GM21423 (cell line): ENCODE results near the gene AP1B1.

Source experiments
- ATAC-seq: cut with Tn5 transposase; IDR thresholded peaks from one replicate; pipeline ENCODE4 v1.9.1; 2021; ENCODE audit warnings: mild to moderate bottlenecking, moderate library complexity; ENCODE audit not compliant: unreplicated experiment

Gene AP1B1

DNA sequence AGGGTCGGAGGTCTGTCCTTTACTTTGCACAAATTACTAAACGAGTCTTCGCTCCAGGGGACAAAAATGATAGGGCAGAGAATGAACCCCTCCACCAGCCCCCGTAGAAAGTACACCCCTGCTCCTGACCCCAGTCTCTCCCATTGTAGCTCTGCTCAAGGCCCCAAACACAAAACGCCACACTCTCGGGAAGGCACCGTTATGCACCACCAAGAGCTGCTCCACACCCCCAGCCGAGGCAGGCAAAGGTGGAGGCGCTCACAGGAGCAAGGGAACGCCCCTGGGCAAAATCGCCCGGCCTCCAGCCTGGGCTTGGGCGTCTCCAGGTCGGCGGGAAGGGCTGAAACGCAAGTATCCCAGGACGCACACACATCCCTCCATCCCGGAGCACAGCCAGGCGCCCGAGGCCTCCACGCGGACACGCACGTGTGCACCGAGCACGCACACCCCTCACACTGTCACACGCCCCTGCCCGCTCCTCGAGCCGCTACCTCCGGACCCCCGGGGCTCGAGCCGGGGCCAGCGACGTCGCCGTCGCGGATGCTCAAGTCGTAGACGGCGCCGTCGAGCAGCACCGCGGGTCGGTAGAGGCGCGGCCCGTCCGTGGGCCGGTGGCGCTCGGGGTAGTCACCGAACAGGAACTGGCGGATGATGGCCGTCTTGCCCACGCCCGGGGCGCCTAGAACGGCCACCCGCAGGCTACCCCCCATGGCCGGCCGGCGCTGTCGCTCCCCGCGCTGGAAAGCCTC, 73.7 kb downstream of the AP1B1 start:
- ATAC-seq: no peak

- ATAC-seq: no peak
These were observed 74.5 kb downstream of the AP1B1 start for GRCh38 chr22:29313576-29314466.

GRCh38 chr22:29313126-29313575, 75.2 kb downstream of the AP1B1 start:
- ATAC-seq: no peak

DNA sequence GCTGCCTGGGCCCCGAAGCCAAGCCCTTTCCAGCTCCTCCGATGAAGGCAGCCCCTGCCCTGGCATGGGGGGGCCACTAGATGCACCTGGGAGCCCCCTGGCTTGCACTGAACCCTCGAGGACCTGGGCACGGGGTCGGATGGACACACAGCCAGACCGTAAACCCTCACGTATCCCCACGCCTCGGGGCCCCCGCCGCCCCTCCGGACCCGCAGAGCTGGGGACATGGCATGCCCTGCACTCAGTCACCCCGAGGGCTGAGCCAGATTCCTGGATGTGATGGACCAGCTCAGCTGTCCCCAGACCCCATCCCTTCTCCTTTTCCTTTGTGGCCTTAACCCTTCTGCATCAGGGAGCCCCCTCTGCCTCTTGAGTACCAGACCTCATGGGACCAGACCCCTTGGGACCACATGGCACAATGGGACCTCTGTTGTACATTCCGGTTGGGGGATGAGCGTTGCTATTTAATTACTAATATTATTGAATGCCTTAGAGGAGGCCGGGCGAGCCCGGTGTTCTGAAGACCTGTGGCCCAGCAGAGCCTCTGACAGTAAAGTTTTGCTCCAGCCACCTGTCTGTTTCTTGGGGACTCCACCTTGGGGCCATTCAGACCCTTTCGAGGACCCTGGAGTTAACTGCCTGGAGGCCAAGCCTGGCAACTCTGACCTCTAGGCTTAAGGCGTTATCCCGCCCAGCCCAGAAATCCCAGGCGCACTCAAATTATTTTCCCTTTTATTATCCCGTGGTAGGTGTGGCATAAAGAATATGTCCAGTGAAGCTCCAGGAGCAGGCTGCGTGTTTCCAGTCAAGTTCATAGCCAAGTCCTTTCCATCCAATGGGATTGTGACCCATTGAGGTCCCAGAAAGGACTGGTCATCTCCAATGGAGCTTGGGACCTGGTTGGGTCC, 75.9 kb downstream of the AP1B1 start:
- no peak for ATAC-seq

DNA sequence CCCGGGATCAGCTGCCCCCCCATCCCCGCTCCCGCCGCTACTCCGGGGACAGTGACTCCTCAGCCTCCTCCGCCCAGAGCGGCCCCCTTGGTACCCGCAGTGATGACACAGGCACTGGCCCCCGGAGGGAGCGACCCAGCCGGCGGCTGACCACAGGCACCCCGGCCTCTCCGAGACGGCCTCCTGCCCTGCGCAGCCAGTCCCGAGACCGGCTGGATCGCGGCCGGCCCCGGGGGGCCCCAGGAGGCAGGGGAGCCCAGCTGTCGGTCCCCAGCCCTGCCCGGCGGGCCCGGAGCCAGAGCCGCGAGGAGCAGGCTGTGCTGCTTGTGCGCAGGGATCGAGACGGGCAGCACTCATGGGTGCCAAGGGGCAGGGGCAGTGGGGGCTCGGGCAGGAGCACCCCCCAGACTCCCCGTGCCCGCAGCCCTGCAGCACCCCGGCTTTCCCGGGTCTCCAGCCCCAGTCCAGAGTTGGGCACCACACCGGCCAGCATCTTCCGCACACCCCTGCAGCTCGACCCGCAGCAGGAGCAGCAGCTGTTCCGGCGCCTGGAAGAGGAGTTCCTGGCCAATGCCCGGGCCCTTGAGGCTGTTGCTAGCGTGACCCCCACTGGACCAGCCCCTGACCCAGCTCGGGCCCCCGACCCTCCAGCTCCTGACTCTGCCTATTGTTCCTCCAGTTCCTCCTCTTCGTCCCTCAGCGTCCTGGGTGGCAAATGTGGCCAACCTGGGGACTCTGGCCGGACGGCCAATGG, 76.7 kb downstream of the AP1B1 start:
- ATAC-seq: no peak

- no peak for ATAC-seq
These were observed 77.5 kb downstream of the AP1B1 start for GRCh38 chr22:29310863-29311339.

DNA sequence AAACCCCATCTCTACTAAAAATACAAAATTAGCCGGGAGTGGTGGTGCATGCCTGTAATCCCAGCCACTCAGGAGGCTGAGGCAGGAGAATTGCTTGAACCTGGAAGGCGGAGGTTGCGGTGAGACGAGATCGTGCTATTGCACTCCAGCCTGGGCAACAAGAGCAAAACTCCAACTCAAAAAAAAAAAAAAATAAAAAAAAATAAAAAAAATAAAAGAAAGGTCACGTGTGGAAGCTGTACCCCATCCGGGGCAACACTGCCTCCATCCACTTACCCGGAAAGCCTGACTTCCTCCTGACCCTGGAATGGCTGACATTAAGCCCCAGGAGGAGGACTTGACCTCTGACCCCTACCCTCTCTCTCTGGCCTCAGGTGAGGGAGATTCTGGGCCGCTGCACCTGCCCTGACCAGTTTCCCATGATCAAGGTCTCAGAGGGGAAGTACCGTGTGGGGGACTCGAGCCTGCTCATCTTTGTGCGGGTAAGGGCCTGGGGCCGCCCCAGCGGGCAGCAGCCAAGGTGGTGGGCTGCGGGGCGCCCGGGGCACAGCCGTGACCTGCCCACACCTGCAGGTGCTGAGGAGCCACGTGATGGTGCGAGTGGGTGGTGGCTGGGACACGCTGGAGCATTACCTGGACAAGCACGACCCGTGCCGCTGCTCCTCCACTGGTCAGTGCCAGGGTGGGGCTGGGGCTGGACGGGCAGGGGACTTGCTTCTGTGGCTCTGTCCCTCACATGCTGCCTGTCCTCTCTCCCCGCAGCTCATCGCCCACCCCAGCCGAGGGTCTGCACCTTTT, 78.1 kb downstream of the AP1B1 start:
- ATAC-seq: no peak

DNA sequence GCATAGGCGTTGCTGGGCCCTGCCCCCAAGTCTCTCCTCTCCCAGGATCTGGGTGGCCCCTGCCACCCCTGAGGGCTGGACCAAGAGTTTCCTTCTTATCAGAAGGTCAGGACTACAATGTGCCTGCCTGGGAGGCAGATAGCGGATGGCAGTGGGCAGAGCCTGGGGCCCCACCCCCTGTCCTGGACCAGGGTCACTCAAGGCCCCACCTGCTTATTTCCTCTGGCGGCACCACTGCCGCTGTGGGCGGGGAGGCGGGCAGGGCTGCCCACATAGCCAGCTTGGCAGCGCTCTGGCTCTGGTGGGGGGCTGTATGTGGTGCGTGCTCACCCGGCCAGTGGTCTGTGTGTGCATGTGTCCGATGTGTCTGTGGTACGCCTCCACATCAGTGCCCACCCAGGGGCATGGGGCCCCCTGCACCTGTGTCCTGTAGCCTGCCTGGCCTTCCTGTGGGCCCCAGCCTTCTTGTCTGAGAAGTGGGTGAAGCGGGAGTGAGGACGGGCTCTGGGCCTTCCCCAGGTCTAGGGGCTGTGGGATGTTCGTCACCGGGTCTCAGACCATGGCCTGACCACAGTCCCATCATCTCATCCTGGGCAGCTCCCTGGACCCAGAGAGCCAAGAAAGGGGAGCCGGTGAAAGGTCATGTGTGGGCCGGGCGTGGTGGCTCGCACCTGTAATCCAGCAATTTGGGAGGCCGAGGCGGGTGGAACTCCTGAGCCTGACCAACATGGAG, 78.9 kb downstream of the AP1B1 start:
- no peak for ATAC-seq

DNA sequence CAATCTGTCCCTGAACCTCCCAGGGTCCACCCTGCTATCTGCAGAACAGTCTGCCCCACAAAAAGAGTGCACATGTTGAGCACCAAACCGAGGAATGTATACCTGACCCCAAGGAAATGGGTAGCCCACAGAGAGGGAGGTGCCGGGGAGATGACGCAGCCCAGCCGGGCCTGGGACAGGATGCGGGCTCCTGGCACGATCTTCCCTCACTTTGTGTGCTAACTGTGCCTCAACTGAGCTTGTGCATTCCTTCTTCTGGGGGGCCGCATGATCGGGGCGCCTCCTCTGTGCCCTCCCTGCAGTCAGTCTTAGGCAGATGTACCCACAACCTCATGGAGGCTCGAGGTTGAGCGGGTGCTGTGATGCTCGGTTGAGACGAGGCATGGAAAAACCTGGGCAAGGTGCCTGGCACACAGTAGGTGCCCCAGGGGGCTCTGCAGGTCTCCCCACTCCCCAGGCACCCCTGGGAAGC, 79.5 kb downstream of the AP1B1 start:
- ATAC-seq: no peak

DNA sequence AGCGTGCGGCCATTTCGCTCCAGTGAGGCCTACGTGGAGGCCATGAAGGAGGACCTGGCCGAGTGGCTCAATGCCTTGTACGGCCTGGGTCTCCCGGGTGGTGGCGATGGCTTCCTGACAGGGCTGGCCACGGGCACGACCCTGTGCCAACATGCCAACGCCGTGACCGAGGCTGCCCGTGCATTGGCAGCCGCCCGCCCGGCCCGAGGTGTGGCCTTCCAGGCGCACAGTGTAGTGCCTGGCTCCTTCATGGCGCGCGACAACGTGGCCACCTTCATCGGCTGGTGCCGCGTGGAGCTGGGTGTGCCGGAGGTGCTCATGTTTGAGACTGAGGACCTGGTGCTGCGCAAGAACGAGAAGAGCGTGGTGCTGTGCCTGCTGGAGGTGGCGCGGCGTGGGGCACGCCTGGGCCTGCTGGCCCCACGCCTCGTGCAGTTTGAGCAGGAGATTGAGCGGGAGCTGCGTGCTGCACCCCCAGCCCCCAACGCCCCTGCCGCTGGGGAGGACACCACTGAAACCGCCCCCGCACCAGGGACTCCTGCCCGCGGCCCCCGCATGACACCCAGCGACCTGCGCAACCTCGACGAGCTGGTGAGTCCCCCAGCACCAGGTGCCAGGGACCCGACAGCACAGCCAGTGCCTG, 80.1 kb downstream of the AP1B1 start:
- ATAC-seq: no peak

DNA sequence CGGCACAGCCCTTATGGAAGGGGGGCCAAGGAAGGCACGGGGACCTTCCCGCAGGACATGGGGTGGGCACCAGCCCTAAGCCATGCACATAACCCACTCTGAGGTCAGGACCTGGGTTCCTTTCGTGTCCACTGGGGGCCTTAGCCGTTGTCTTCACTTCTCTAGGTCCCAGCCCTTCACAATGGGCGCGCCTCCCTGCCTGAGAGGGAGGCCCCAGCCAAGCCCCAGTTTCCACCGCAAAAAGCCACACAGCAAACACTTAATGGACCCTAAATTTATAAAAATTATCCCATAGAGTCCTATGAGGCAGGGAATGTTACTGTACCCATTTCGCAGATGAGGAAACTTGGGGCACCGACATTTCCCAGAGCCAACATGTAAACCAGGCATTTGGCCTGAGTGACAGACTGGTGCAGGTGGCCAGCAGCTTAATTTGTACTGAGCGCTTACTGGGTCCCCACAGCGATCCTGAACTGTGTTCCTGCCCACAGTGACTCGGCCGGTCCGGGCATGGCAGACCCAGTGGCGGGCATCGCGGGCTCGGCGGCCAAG, 80.7 kb downstream of the AP1B1 start:
- no peak for ATAC-seq

- no peak for ATAC-seq
These were observed 81.4 kb downstream of the AP1B1 start for GRCh38 chr22:29306835-29307595.

- ATAC-seq: no peak
These were observed 82.1 kb downstream of the AP1B1 start, which contains the start of gene GAS2L1 for GRCh38 chr22:29306175-29306834. TSS of gene GAS2L1 (plus strand) at chr22:29306650. CDS start at chr22:29308106, 1,456 bp downstream.

- ATAC-seq: no peak
These were observed 82.6 kb downstream of the AP1B1 start for GRCh38 chr22:29305836-29306174.

- no peak for ATAC-seq
These were observed 85.5 kb downstream of the AP1B1 start for GRCh38 chr22:29302681-29303465.

DNA sequence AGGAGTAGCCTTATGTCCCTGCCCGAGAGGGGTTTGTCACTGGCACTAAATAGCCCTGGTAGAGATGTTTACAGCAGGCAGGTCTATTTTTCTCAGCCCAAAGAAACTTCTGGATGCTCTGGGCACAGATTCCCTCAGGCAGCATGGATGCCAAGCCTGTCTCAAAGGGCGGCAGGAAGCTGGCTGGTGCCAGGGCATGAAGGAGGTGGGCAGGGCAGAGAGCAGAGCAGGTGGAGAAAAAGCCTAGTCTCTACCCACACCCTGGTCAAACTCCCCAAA, 86.0 kb downstream of the AP1B1 start:
- no peak for ATAC-seq
